SK-N-SH (cell line): ENCODE results near the gene ARHGAP6. TPM values are rescaled to one million over a fixed set of nuclear protein-coding genes. Genes with fewer than 3 reads are reported as not detected.

ENCODE experiments used
- CTCF ChIA-PET: fragments of 300-600, 350-600 bp; formaldehyde crosslinking; extraction: SDS; loops from one replicate; lab custom pipeline; 2021; lab: Yijun Ruan, JAX
- POLR2A ChIA-PET: fragments of 350-600 bp; sonication (Branson Sonifier 250); formaldehyde crosslinking; extraction: SDS; loops from one replicate; lab custom pipeline; 2020; ENCODE audit warnings: antibody characterized with exemption, inconsistent platforms; lab: Yijun Ruan, JAX
- DNase-seq: peaks from one replicate; pipeline ENCODE4 v3.0.0; 2012
- H2AFZ ChIP-seq: fragments of 200-600 bp; sonication (generic); 2 replicates; pipeline ENCODE4 v1.8.1; 2016; ENCODE audit warnings: antibody characterized with exemption, mild to moderate bottlenecking, low read depth
- H3F3A ChIP-seq: fragments of 200-600 bp; sonication (generic); replicated peaks from 2 replicates; pipeline ENCODE3; 2016; ENCODE audit warnings: antibody characterized with exemption, mild to moderate bottlenecking; ENCODE audit not compliant: insufficient read depth
- H3K27ac ChIP-seq, 2 experiments: fragments of 200-500 bp in 1 of 2; fragments of 200-600 bp in 1 of 2; sonication (Bioruptor generic) in 1 of 2; sonication (generic), shearing (Covaris generic) in 1 of 2; 2 replicates each; pipeline versions ENCODE4 v1.5.1 to v1.6.1; 2014 to 2016; ENCODE audit warnings: low read depth in 2 of 2, inconsistent platforms in 1 of 2, low read length in 1 of 2, mild to moderate bottlenecking in 1 of 2, mixed read lengths in 1 of 2
- H3K27me3 ChIP-seq: fragments of 200-600 bp; sonication (generic), shearing (Covaris generic); 2 replicates; pipeline ENCODE4 v1.6.1; 2016; ENCODE audit warnings: mixed run types; ENCODE audit not compliant: insufficient read depth
- H3K36me3 ChIP-seq, 2 experiments: fragments of 200-500 bp in 1 of 2; fragments of 200-600 bp in 1 of 2; sonication (Bioruptor generic) in 1 of 2; sonication (generic) in 1 of 2; replicated peaks in 1 of 2; 2 replicates each; pipeline versions ENCODE3 to v1.5.1; 2014 to 2016; ENCODE audit warnings: low read length in 1 of 2, mild to moderate bottlenecking in 1 of 2; ENCODE audit not compliant: insufficient read depth in 2 of 2, control insufficient read depth in 1 of 2
- H3K4me1 ChIP-seq, 2 experiments: fragments of 200-500 bp in 1 of 2; fragments of 200-600 bp in 1 of 2; sonication (Bioruptor generic) in 1 of 2; sonication (generic), shearing (Covaris generic) in 1 of 2; 2 replicates each; pipeline versions ENCODE4 v1.5.1 to v1.6.1; 2014 to 2016; ENCODE audit warnings: low read depth in 1 of 2, low read length in 1 of 2, mixed run types in 1 of 2; ENCODE audit not compliant: insufficient read depth in 2 of 2, control insufficient read depth in 1 of 2
- H3K4me2 ChIP-seq: fragments of 200-600 bp; sonication (generic), shearing (Covaris generic); 2 replicates; pipeline ENCODE4 v1.6.1; 2017; ENCODE audit warnings: mixed run types
- H3K4me3 ChIP-seq, 2 experiments: fragments of 200-500 bp in 1 of 2; fragments of 200-600 bp in 1 of 2; sonication (Bioruptor generic) in 1 of 2; sonication (generic), shearing (Covaris generic) in 1 of 2; 2 replicates each; pipeline versions ENCODE4 v1.5.1 to v1.8.1; 2014 to 2016; ENCODE audit warnings: low read depth in 2 of 2, inconsistent platforms in 1 of 2, low read length in 1 of 2, mild to moderate bottlenecking in 1 of 2, mixed read lengths in 1 of 2, moderate library complexity in 1 of 2
- H3K79me2 ChIP-seq: fragments of 200-600 bp; sonication (generic); 2 replicates; pipeline ENCODE4 v1.8.1; 2017; ENCODE audit warnings: mild to moderate bottlenecking; ENCODE audit not compliant: insufficient read depth
- H3K9ac ChIP-seq: fragments of 200-600 bp; sonication (generic); 2 replicates; pipeline ENCODE4 v1.6.1; 2017; ENCODE audit warnings: mixed run types
- H3K9me2 ChIP-seq: fragments of 200-600 bp; sonication (generic); 2 replicates; pipeline ENCODE4 v1.6.1; 2017; ENCODE audit warnings: mixed run types
- H3K9me3 ChIP-seq: fragments of 200-600 bp; sonication (generic); 2 replicates; pipeline ENCODE4 v1.6.1; 2017; ENCODE audit warnings: mixed run types, mild to moderate bottlenecking, moderate library complexity
- H4K20me1 ChIP-seq: fragments of 200-600 bp; sonication (generic); 2 replicates; pipeline ENCODE4 v1.6.1; 2017; ENCODE audit warnings: mild to moderate bottlenecking, mixed run types; ENCODE audit not compliant: insufficient read depth
- CHD2 ChIP-seq: fragments of 150-350 bp; IDR thresholded peaks from 2 replicates; pipeline ENCODE4 v1.6.1; 2018; ENCODE audit warnings: low read length; ENCODE audit not compliant: partially characterized antibody
- CTCF ChIP-seq: fragments of 200-600 bp; sonication (generic); IDR thresholded peaks from 2 replicates; pipeline ENCODE4 v1.6.1; 2017; ENCODE audit warnings: antibody characterized with exemption, mild to moderate bottlenecking, moderate library complexity
- ELF1 ChIP-seq: IDR thresholded peaks from 2 replicates; pipeline ENCODE4 v1.4.0; 2012
- FOXM1 ChIP-seq: IDR thresholded peaks from 2 replicates; pipeline ENCODE4 v1.4.0; 2012; ENCODE audit warnings: low read depth, mild to moderate bottlenecking
- GABPA ChIP-seq: IDR thresholded peaks from 2 replicates; pipeline ENCODE4 v1.4.0; 2012; ENCODE audit warnings: low read depth, mild to moderate bottlenecking
- GATA2 ChIP-seq: sonication (generic); formaldehyde crosslinking; IDR thresholded peaks from 2 replicates; pipeline ENCODE4 v1.5.0; 2020; ENCODE audit warnings: mild to moderate bottlenecking, missing genetic modification reagents
- IRF3 ChIP-seq: fragments of 150-350 bp; IDR thresholded peaks from 2 replicates; pipeline ENCODE4 v1.6.1; 2016; ENCODE audit warnings: mild to moderate bottlenecking, low read depth, low read length
- MAX ChIP-seq: IDR thresholded peaks from 2 replicates; pipeline ENCODE4 v1.4.0; 2012; ENCODE audit warnings: low read depth
- MEF2A ChIP-seq: IDR thresholded peaks from 2 replicates; pipeline ENCODE4 v1.4.0; 2012; ENCODE audit warnings: low read depth, borderline replicate concordance
- NFIC ChIP-seq: IDR thresholded peaks from 2 replicates; pipeline ENCODE4 v1.4.0; 2012; ENCODE audit warnings: borderline replicate concordance
- PBX3 ChIP-seq: IDR thresholded peaks from 2 replicates; pipeline ENCODE4; 2012
- POLR2AphosphoS5 ChIP-seq: IDR thresholded peaks from 2 replicates; pipeline ENCODE4 v1.6.1; 2012; ENCODE audit warnings: low read depth, low read length
- RFX5 ChIP-seq: IDR thresholded peaks from 2 replicates; pipeline ENCODE4 v1.6.1; 2012; ENCODE audit warnings: mild to moderate bottlenecking, improper control_type of control experiment, low read length
- RXRA ChIP-seq: IDR thresholded peaks from 2 replicates; pipeline ENCODE4 v1.4.0; 2012; ENCODE audit warnings: low read depth, mild to moderate bottlenecking, borderline replicate concordance
- SIN3A ChIP-seq: IDR thresholded peaks from 2 replicates; pipeline ENCODE4 v1.6.1; 2012; ENCODE audit warnings: low read depth, mild to moderate bottlenecking, low read length, moderate library complexity, borderline replicate concordance
- TAF1 ChIP-seq: IDR thresholded peaks from 2 replicates; pipeline ENCODE4 v1.6.1; 2012; ENCODE audit warnings: low read depth, mild to moderate bottlenecking, low read length, moderate library complexity, borderline replicate concordance
- TCF12 ChIP-seq: IDR thresholded peaks from 2 replicates; pipeline ENCODE4 v1.4.0; 2012
- TEAD4 ChIP-seq: IDR thresholded peaks from 2 replicates; pipeline ENCODE4 v1.4.0; 2012; ENCODE audit warnings: mild to moderate bottlenecking, borderline replicate concordance; ENCODE audit not compliant: insufficient read depth
- WGBS: methylation state at CpG from one replicate; pipeline ENCODE4 v1.1.6; 2017; ENCODE audit warnings: low lambda C conversion rate; 5-methylcytosine and 5-hydroxymethylcytosine counted together
- polyA plus RNA-seq, 3 experiments: library from polyadenylated mRNA; depleted of rRNA; stranded (reverse); fragments of >200 nt; gene quantifications; 2 replicates each; pipeline ENCODE4 v1.2.3, GENCODE V29; 2012

Gene ARHGAP6
- polyA plus RNA-seq, 1 of the 3 experiments (the other 2 are of a cell fraction), result 0.16 TPM

GRCh38 chrX:11259437-11259836, 406.3 kb downstream of the ARHGAP6 start:
- DNase-seq, result no peak
- no peak overlapping the region for H3K27ac ChIP-seq
- H3F3A ChIP-seq, result no peaks in the 10 kb centered on the region
- no peak overlapping the region for H3K9ac ChIP-seq
- no peaks in the 10 kb centered on the region for H3K9me2 ChIP-seq
- CTCF ChIA-PET, result no interaction called here
- H2AFZ ChIP-seq, result no peak overlapping the region
- 30% methylated on average over 1 of the region's 1 CpG for WGBS
- no peaks in the 10 kb centered on the region for H3K36me3 ChIP-seq
- no peaks in the 10 kb centered on the region for H3K79me2 ChIP-seq
- no peaks in the 10 kb centered on the region for H3K9me3 ChIP-seq
- H4K20me1 ChIP-seq, result no peaks in the 10 kb centered on the region
- H3K4me2 ChIP-seq, result no peak overlapping the region
- no peak overlapping the region for H3K4me3 ChIP-seq
- POLR2A ChIA-PET, result no interaction called here
- no peaks in the 10 kb centered on the region for H3K27me3 ChIP-seq
- H3K4me1 ChIP-seq, result no peaks in the 10 kb centered on the region
- no peak for TF ChIP-seq FOXM1
- TF ChIP-seq RXRA, result no peak
- no peak for TF ChIP-seq MEF2A
- no peak for TF ChIP-seq ELF1
- no peak for TF ChIP-seq CTCF
- TF ChIP-seq MAX, result no peak
- no peak for TF ChIP-seq TAF1
- no peak for TF ChIP-seq GATA2
- TF ChIP-seq TEAD4, result no peak
- no peak for TF ChIP-seq CHD2
- no peak for TF ChIP-seq TCF12
- TF ChIP-seq PBX3, result no peak
- no peak for TF ChIP-seq SIN3A
- no peak for TF ChIP-seq RFX5
- TF ChIP-seq GABPA, result no peak
- TF ChIP-seq NFIC, result no peak
- no peak for TF ChIP-seq POLR2AphosphoS5
- TF ChIP-seq IRF3, result no peak
- TF ChIP-seq, all 33 proteins: peak for 0
